GM12875 (cell line): ENCODE measurements around the gene CCDC152.

Experiments
- H3K4me3 ChIP-seq: one replicate; pipeline ENCODE4 v1.5.1; 2011; ENCODE audit warnings: low read depth, low read length, control low read depth
- TF ChIP-seq, protein P1 (sequence below): IDR thresholded peaks from 2 replicates; pipeline ENCODE4 v1.5.1; 2011; ENCODE audit warnings: low read depth, mild to moderate bottlenecking, control low read depth, inconsistent platforms, low read length, moderate library complexity, borderline replicate concordance; ENCODE audit not compliant: insufficient read depth

CCDC152 gene

DNA sequence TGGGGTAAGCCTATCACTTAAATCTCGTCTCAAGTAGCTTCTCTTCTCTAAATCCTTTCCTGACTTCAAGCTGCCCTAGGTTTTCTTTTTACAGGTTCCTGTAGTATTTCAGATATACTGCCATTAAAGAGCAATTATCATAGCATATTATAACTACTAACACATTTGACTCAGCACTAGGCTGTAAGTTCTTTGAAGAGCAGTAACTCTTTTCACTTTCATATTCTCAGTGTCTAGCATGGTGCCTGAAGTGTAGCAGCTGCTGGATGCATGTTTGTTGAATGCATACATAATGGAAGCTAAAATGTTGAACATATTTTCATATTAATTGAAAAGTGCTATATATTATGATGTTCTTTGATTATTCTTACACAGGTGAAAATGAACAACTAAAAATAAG lies 22.5 kb downstream of the CCDC152 start:
- TF ChIP-seq, protein P1, sequence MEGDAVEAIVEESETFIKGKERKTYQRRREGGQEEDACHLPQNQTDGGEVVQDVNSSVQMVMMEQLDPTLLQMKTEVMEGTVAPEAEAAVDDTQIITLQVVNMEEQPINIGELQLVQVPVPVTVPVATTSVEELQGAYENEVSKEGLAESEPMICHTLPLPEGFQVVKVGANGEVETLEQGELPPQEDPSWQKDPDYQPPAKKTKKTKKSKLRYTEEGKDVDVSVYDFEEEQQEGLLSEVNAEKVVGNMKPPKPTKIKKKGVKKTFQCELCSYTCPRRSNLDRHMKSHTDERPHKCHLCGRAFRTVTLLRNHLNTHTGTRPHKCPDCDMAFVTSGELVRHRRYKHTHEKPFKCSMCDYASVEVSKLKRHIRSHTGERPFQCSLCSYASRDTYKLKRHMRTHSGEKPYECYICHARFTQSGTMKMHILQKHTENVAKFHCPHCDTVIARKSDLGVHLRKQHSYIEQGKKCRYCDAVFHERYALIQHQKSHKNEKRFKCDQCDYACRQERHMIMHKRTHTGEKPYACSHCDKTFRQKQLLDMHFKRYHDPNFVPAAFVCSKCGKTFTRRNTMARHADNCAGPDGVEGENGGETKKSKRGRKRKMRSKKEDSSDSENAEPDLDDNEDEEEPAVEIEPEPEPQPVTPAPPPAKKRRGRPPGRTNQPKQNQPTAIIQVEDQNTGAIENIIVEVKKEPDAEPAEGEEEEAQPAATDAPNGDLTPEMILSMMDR, result no peak
- H3K4me3 ChIP-seq, result no peak overlapping the region

DNA sequence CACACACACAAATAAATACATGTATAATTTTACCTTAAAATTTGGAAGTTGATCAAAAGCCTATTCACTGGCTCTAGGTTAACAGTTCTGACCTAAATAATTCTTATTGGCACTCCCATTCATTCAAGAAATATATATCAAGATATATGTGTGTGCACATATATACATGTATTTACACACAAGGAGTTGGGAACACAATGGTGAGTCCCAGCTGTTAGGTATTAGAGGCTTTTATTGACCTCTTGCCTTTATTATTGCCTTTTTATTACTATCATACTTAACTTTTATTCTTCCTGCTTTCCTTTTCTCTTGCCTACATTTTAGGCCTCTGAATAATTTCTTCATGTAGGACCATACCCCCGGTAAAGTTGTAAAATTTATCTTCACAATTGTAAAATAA lies 25.0 kb downstream of the CCDC152 start:
- TF ChIP-seq, protein P1, result no peak
- H3K4me3 ChIP-seq, result no peak overlapping the region

DNA sequence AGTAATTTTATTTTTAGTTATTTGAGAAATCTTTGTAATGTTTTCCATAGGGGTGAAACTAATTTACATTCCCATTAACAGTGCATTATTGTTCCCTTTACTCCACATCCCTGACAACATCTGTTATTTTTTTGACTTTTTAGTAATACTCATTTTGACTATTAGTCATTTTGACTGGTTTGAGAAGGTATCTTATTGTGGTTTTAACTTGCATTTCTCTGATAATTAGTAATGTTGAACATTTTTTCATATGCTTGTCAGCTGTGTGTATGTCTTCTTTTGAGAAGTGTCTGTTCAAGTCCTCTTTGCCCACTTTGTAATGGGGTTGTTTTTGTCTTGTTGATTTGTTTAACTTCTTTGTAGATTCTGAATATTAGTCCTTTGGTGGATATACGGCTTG lies 27.5 kb downstream of the CCDC152 start:
- no peak overlapping the region for H3K4me3 ChIP-seq
- TF ChIP-seq, protein P1, result no peak

DNA sequence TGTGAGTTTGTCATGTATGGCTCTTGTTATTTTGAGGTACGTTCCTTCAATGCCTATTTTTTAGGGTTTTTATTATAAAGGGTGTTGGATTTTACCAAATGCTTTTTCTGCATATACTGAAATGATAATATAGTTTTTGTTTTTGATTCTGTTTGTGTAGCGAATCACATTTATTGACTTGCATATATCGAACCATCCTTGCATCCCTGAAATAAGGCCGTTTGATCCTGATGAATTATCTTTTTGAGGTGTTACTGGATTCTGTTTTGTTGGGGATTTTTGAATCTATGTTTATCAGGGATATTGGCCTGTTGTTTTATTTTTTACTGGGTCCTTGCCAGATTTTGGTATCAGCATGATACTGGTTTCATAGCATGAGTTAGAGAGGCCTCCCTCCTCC lies 29.1 kb downstream of the CCDC152 start:
- no peak overlapping the region for H3K4me3 ChIP-seq
- TF ChIP-seq, protein P1, result no peak

DNA sequence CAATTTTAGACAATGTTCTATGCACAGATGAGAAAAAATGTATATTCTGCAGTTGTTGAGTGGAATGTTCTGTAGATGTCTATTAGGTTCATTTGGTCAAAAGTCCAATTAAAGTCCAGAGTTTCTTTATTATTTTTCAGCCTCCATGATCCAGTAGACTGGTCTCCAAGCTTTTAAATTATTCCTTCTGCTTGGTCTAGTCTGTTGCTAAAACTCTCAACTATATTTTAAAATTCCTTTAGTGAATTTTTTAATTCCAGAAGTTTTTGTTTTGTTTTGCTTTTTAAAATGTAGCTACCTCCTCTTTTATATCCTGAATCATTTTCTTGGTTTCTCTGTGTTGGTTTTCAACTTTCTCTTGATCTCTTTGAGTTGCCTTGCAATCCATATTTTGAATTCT lies 30.5 kb downstream of the CCDC152 start:
- no peak overlapping the region for H3K4me3 ChIP-seq
- TF ChIP-seq, protein P1, result no peak

DNA sequence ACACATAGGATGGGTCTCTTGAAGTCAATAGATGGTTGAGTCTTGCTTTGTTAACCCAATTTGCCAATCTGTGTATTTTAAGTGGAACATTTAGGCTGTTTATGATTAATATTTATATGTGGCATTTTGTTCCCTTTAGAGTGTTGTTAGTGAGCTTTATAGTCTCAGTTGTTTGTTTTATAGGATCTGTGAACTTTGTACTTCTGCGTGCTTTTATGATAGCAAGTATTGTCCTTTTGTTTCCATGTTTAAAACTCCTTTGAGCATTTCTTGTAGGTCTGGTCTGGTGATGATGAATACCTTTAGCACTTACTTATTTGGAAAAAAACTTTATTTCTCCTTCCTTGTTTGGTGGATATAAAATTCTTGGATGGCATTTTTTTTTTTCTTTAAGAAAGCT lies 31.2 kb downstream of the CCDC152 start:
- TF ChIP-seq, protein P1, result no peak
- no peak overlapping the region for H3K4me3 ChIP-seq

DNA sequence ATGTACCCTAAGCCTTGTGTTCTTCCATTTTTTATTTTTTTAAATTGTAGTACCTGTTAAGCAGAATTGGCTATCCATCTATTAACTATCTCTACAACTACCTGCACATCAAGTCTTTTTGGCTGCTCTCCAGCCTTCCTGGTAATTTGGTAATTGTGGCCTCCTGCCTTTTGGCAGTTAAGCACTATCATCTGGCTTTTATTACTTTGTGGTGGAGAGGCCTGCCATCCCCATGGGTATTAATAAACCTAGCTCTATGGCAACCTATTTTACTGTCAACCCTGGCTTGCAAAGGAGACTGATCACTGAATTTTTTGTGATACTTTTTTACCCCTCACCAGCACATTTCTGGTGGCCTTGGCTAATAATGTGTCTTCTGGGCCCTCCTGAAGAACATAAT lies 34.5 kb downstream of the CCDC152 start:
- TF ChIP-seq, protein P1, result no peak
- no peak overlapping the region for H3K4me3 ChIP-seq
